ENCODE measurements around the gene ZNF594. TPM values are rescaled to one million over a fixed set of nuclear protein-coding genes. Genes with fewer than 3 reads are reported as not detected.

Gene ZNF594
- total and polyA plus RNA-seq, 2 of the 13 experiments (the other 11 are each of a cell fraction or from before 2014, with no cell fraction given), result 2.9 to 9.6 TPM

GRCh38 chr17:5225668-5226457 lies 34.2 kb upstream of the ZNF594 start:
- H2AFZ ChIP-seq (ENCODE audit: low read length), result no peak overlapping the region
- intact Hi-C loops (cut with micrococcal nuclease; ENCODE audit: unreplicated experiment) (no loop called here), in situ Hi-C loops (cut with HindIII; ENCODE audit: extremely low pct_ligation_motif_present, low pct_unique_long_range_greater_than_20kb) (no loop called here)
- no peak overlapping the region for H3K4me3 ChIP-seq (replicated peaks in 1 of 3; ENCODE audit: insufficient read depth in 1 of 3, low read depth in 2 of 3, low read length in 3 of 3)
- no peaks in the 10 kb centered on the region for H3K36me3 ChIP-seq (replicated peaks in 1 of 2; ENCODE audit: control insufficient read depth in 1 of 2, insufficient read depth in 2 of 2, low read length in 2 of 2)
- no TSS peak for BruUV-seq (replicated peaks)
- ChIA-PET POLR2A (no interaction called here), CTCF (ENCODE audit: low intra/inter-chr PET ratio, low total read pairs) (interaction anchor here (0.8 kb wide), 1 partner anchor 12 kb away, joined by 3 read pairs; no protein-coding TSS in a partner anchor)
- no peak overlapping the region for H3K27ac ChIP-seq (ENCODE audit: extremely low read length, insufficient read depth, low read length)
- ATAC-seq (no peak), FAIRE-seq (no peak), DNase-seq (ENCODE audit: low spot score) (no peak)
- H4K20me1 ChIP-seq (ENCODE audit: insufficient read depth, low read length), result peaks cover 4% of the 10 kb centered on the region; the same call in 1 of the 2 replicates
- no peak overlapping the region for H3K4me2 ChIP-seq (ENCODE audit: low read depth, low read length)
- H3K9ac ChIP-seq (ENCODE audit: insufficient read depth, low read depth, low read length), result no peak overlapping the region
- H3K27me3 ChIP-seq (ENCODE audit: control insufficient read depth in 1 of 2, insufficient read depth in 2 of 2, low read length in 2 of 2), result peaks cover 5 to 30% of the 10 kb centered on the region in 2 experiments; a peak in 4 of 5 replicates
- TF ChIP-seq SMAD9 (CRISPR knock-in tag; IDR thresholded peaks at IDR 0.05) (no peak), JARID2 (CRISPR knock-in tag; IDR thresholded peaks at IDR 0.05; ENCODE audit: insufficient replicate concordance) (no peak), ARNT2 (CRISPR knock-in tag; IDR thresholded peaks at IDR 0.05; ENCODE audit: low read depth) (no peak), SPEN (CRISPR knock-in tag; IDR thresholded peaks at IDR 0.05; ENCODE audit: low read depth) (no peak), ZNF773 (CRISPR knock-in tag; IDR thresholded peaks at IDR 0.05; ENCODE audit: borderline replicate concordance) (no peak), ZNF326 (CRISPR knock-in tag; IDR thresholded peaks at IDR 0.05; ENCODE audit: borderline replicate concordance) (no peak), ZNF776 (CRISPR knock-in tag; IDR thresholded peaks at IDR 0.05) (no peak), TOPORS (CRISPR knock-in tag; IDR thresholded peaks at IDR 0.05) (no peak), ZNF382 (CRISPR knock-in tag; IDR thresholded peaks at IDR 0.05; ENCODE audit: borderline replicate concordance) (no peak), KDM5B (CRISPR knock-in tag; IDR thresholded peaks at IDR 0.05; ENCODE audit: borderline replicate concordance) (no peak), KDM1A (CRISPR knock-in tag; IDR thresholded peaks at IDR 0.05) (no peak), ZNF720 (CRISPR knock-in tag; IDR thresholded peaks at IDR 0.05) (no peak), DPF2 (CRISPR knock-in tag; IDR thresholded peaks at IDR 0.05; ENCODE audit: borderline replicate concordance, low read depth) (no peak), SSRP1 (CRISPR knock-in tag; IDR thresholded peaks at IDR 0.05) (no peak), HIVEP1 (CRISPR knock-in tag; IDR thresholded peaks at IDR 0.05) (no peak), REL (CRISPR knock-in tag; conservative IDR thresholded peaks at IDR 0.05) (no peak)
- TF ChIP-seq, protein P1, sequence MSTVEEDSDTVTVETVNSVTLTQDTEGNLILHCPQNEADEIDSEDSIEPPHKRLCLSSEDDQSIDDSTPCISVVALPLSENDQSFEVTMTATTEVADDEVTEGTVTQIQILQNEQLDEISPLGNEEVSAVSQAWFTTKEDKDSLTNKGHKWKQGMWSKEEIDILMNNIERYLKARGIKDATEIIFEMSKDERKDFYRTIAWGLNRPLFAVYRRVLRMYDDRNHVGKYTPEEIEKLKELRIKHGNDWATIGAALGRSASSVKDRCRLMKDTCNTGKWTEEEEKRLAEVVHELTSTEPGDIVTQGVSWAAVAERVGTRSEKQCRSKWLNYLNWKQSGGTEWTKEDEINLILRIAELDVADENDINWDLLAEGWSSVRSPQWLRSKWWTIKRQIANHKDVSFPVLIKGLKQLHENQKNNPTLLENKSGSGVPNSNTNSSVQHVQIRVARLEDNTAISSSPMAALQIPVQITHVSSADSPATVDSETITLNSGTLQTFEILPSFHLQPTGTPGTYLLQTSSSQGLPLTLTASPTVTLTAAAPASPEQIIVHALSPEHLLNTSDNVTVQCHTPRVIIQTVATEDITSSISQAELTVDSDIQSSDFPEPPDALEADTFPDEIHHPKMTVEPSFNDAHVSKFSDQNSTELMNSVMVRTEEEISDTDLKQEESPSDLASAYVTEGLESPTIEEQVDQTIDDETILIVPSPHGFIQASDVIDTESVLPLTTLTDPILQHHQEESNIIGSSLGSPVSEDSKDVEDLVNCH (CRISPR knock-in tag; IDR thresholded peaks at IDR 0.05), result no peak
- TF ChIP-seq, protein P2, sequence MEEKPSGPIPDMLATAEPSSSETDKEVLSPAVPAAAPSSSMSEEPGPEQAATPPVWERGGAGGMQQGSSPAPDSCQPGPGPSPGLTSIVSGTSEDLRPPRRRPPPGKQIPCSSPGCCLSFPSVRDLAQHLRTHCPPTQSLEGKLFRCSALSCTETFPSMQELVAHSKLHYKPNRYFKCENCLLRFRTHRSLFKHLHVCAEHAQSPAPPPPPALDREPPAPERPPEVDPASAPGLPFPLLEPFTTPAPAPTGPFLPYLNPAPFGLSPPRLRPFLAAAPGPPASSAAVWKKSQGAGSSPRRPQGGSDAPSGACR (CRISPR knock-in tag; IDR thresholded peaks at IDR 0.05), result no peak
- peaks cover 10% of the 10 kb centered on the region for H3K4me1 ChIP-seq (ENCODE audit: insufficient read depth, low read length)
- no peaks in the 10 kb centered on the region for H3K79me2 ChIP-seq (ENCODE audit: insufficient read depth, low read length)
- 85% methylated on average over 17 of the region's 17 CpGs for WGBS (ENCODE audit: low lambda C conversion rate)
- no peaks in the 10 kb centered on the region for H3K9me3 ChIP-seq (ENCODE audit: low read length)
